ENCODE measurements around the gene IGSF6. TPM values are rescaled to one million over a fixed set of nuclear protein-coding genes. Genes with fewer than 3 reads are reported as not detected.

Gene IGSF6
- total and polyA plus RNA-seq, 2 of the 4 experiments (the other 2 are of a cell fraction): not detected

DNA sequence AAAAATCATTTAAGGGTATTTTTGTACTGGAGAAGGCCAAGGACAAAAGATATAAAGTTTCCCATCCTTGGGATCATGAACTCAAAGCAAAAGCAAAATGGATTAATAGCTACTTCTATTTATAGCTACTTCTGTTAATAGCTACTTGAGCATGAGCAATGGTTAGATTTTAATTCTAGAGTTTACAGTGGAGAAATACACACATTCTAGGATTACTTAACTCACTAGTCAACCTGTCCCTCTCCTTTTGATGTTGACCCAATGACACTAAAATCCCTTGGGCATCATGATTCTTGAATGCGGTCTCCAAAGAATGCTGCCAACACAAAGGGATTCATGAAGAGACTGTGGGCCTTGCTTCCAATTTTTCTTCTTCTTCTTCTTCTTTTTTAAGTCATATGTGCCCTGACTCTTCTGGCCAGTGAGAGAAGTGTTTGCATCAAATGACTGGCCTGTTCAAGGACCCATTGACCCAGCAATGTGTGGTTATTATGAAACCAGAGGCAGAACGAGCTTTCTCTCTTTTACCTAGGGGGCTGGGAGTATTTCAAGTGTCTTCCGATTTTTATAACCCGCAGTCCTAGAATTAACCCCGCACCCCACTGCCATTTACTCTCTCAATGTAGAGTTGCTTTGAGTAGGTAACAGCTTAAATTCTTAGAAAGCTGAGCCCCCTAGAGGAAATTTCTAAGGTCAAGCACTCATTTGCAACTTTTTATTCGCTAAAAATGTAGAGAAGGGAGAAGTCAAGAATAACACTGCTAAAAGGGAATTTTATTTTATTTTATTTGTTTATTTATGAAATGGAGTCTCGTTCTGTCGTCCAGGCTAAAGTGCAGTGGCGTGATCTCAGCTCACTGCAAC, 46.0 kb upstream of the IGSF6 start:
- no peaks in the 10 kb centered on the region for H4K20me1 ChIP-seq (ENCODE audit: insufficient read depth, low read length)
- intact Hi-C loops (cut with micrococcal nuclease) (no loop called here), dilution Hi-C loops (cut with HindIII; ENCODE audit: low sequenced_read_pairs, unreplicated experiment) (no loop called here), in situ Hi-C loops (cut with MboI; ENCODE audit: low sequenced_read_pairs) (no loop called here)
- WGBS, 2 experiments (ENCODE audit: extremely low coverage in 2 of 2, insufficient read length in 1 of 2): no CpG with 5 or more reads among the region's 9 CpGs
- no peaks in the 10 kb centered on the region for H3K79me1 ChIP-seq (ENCODE audit: low read depth in 1 of 2, low read length in 2 of 2)
- no peak for ATAC-seq (ENCODE audit: low read depth)
- no peaks in the 10 kb centered on the region for H3K36me3 ChIP-seq (ENCODE audit: control insufficient read depth, insufficient read depth, low read length)
- no peak overlapping the region for H3K4me2 ChIP-seq (ENCODE audit: low read depth, low read length)
- H2AK9ac ChIP-seq (replicated peaks; ENCODE audit: low read depth, low read length, poor library complexity): no peak overlapping the region
- no peak overlapping the region for H4K5ac ChIP-seq (ENCODE audit: low read depth, low read length)
- H3K4me3 ChIP-seq (ENCODE audit: insufficient read depth, low read depth, low read length): no peak overlapping the region
- no peak overlapping the region for H3K9ac ChIP-seq (ENCODE audit: low read depth, low read length)
- H2AK5ac ChIP-seq (ENCODE audit: low read depth, low read length): no peak overlapping the region
- no peak overlapping the region for H2BK15ac ChIP-seq (ENCODE audit: low read depth, low read length)
- no peaks in the 10 kb centered on the region for H3K4me1 ChIP-seq (ENCODE audit: control insufficient read depth, insufficient read depth, low read length)
- H3K27me3 ChIP-seq (ENCODE audit: control insufficient read depth, insufficient read depth, low read length): peaks cover 1% of the 10 kb centered on the region; the same call in 1 of the 2 replicates
- no peak overlapping the region for H2BK120ac ChIP-seq (ENCODE audit: low read depth, low read length)
- H3K4ac ChIP-seq (ENCODE audit: low read depth, low read length): no peak overlapping the region
- H2AFZ ChIP-seq (replicated peaks; ENCODE audit: low read length, poor library complexity): no peak overlapping the region
- H3K9me1 ChIP-seq (ENCODE audit: insufficient read depth, low read length): no peaks in the 10 kb centered on the region
- H2BK5ac ChIP-seq (ENCODE audit: low read depth, low read length, poor library complexity, severe bottlenecking): no peak overlapping the region
- CTCF ChIA-PET: interaction anchor here (0.6 kb wide), 1 partner anchor 41 kb away, joined by 4 read pairs; no protein-coding TSS in a partner anchor
- H4K8ac ChIP-seq (ENCODE audit: low read depth in 2 of 2, low read length in 2 of 2): no peak overlapping the region
- H3K14ac ChIP-seq (replicated peaks; ENCODE audit: low read depth, low read length): no peak overlapping the region
- no peak for DNase-seq
- no peak overlapping the region for H3K27ac ChIP-seq (ENCODE audit: insufficient read depth, low read length)
- H3K18ac ChIP-seq (ENCODE audit: low read depth, low read length): no peak overlapping the region
- no peaks in the 10 kb centered on the region for H3K9me3 ChIP-seq (ENCODE audit: control insufficient read depth, insufficient read depth, low read length)
- POLR2A ChIA-PET (ENCODE audit: unreplicated experiment): no interaction called here
- H3K56ac ChIP-seq (ENCODE audit: extremely low read depth, insufficient read depth, low read length): no peak overlapping the region
- H4K91ac ChIP-seq (ENCODE audit: insufficient read depth, low read depth, low read length): no peak overlapping the region
- no peak overlapping the region for H2BK20ac ChIP-seq (ENCODE audit: low read depth, low read length)
- no peak overlapping the region for H3K23ac ChIP-seq (ENCODE audit: low read depth, low read length)
- BruUV-seq (replicated peaks): no TSS peak
- TF ChIP-seq, protein P1, sequence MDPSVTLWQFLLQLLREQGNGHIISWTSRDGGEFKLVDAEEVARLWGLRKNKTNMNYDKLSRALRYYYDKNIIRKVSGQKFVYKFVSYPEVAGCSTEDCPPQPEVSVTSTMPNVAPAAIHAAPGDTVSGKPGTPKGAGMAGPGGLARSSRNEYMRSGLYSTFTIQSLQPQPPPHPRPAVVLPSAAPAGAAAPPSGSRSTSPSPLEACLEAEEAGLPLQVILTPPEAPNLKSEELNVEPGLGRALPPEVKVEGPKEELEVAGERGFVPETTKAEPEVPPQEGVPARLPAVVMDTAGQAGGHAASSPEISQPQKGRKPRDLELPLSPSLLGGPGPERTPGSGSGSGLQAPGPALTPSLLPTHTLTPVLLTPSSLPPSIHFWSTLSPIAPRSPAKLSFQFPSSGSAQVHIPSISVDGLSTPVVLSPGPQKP (IDR thresholded peaks at IDR 0.05; ENCODE audit: borderline replicate concordance, low read depth, low read length): no peak
- TF ChIP-seq CHD1 (IDR thresholded peaks at IDR 0.05; ENCODE audit: low read depth, low read length): no peak
- no peak for TF ChIP-seq NFE2L2 (IDR thresholded peaks at IDR 0.05; ENCODE audit: low read depth, low read length)
- TF ChIP-seq CEBPB (IDR thresholded peaks at IDR 0.05; ENCODE audit: low read depth, low read length): no peak
- TF ChIP-seq POLR2A (IDR thresholded peaks at IDR 0.05; ENCODE audit: low read depth, low read length): no peak
- no peak for TF ChIP-seq RAD21 (IDR thresholded peaks at IDR 0.05; ENCODE audit: low read length)
- TF ChIP-seq, protein P2, sequence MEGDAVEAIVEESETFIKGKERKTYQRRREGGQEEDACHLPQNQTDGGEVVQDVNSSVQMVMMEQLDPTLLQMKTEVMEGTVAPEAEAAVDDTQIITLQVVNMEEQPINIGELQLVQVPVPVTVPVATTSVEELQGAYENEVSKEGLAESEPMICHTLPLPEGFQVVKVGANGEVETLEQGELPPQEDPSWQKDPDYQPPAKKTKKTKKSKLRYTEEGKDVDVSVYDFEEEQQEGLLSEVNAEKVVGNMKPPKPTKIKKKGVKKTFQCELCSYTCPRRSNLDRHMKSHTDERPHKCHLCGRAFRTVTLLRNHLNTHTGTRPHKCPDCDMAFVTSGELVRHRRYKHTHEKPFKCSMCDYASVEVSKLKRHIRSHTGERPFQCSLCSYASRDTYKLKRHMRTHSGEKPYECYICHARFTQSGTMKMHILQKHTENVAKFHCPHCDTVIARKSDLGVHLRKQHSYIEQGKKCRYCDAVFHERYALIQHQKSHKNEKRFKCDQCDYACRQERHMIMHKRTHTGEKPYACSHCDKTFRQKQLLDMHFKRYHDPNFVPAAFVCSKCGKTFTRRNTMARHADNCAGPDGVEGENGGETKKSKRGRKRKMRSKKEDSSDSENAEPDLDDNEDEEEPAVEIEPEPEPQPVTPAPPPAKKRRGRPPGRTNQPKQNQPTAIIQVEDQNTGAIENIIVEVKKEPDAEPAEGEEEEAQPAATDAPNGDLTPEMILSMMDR (conservative IDR thresholded peaks at IDR 0.05; ENCODE audit: low read depth, low read length): no peak
- no peak for TF ChIP-seq BHLHE40 (IDR thresholded peaks at IDR 0.05; ENCODE audit: low read depth, low read length)
- TF ChIP-seq MXI1 (IDR thresholded peaks at IDR 0.05; ENCODE audit: borderline replicate concordance, low read depth, low read length): no peak
- no peak for TF ChIP-seq FOS (IDR thresholded peaks at IDR 0.05; ENCODE audit: low read depth, low read length)
- no peak for TF ChIP-seq RFX5 (IDR thresholded peaks at IDR 0.05; ENCODE audit: low read depth, low read length)
- TF ChIP-seq MAFK (IDR thresholded peaks at IDR 0.05; ENCODE audit: low read depth, low read length): no peak
- TF ChIP-seq RCOR1 (IDR thresholded peaks at IDR 0.05; ENCODE audit: insufficient replicate concordance, low read length): no peak
- no peak for TF ChIP-seq SMC3 (IDR thresholded peaks at IDR 0.05; ENCODE audit: low read depth, low read length)
- no peak for TF ChIP-seq MAZ (IDR thresholded peaks at IDR 0.05; ENCODE audit: borderline replicate concordance, low read depth, low read length)

Data from IMR-90 (cell line).